HepG2 (cell line): ENCODE measurements around the gene TUBA4B. TPM values are rescaled to one million over a fixed set of nuclear protein-coding genes. Genes with fewer than 3 reads are reported as not detected.

Experiments used
- ARID5B ChIP-seq: IDR thresholded peaks from 2 replicates; pipeline ENCODE4 v1.4.0; 2020; ENCODE audit warnings: mild to moderate bottlenecking, missing genetic modification reagents
- CBX5 ChIP-seq: sonication (generic); formaldehyde crosslinking; IDR thresholded peaks from 2 replicates; pipeline ENCODE4 v1.4.0; 2020; ENCODE audit warnings: missing genetic modification reagents, borderline replicate concordance
- HINFP ChIP-seq: sonication (generic); formaldehyde crosslinking; IDR thresholded peaks from 2 replicates; pipeline ENCODE4 v1.4.0; 2020; ENCODE audit warnings: low read depth, mild to moderate bottlenecking, missing genetic modification reagents
- HNF4A ChIP-seq: sonication (generic); formaldehyde crosslinking; IDR thresholded peaks from 2 replicates; pipeline ENCODE4 v1.4.0; 2020; ENCODE audit warnings: missing genetic modification reagents
- NFKB2 ChIP-seq: sonication (generic); formaldehyde crosslinking; IDR thresholded peaks from 2 replicates; pipeline ENCODE4 v1.4.0; 2020; ENCODE audit warnings: missing genetic modification reagents, borderline replicate concordance
- PBX3 ChIP-seq: sonication (generic); formaldehyde crosslinking; IDR thresholded peaks from 2 replicates; pipeline ENCODE4 v1.8.1; 2023; ENCODE audit warnings: missing genetic modification reagents, inconsistent platforms, borderline replicate concordance
- SIX1 ChIP-seq: sonication (generic); formaldehyde crosslinking; IDR thresholded peaks from 2 replicates; pipeline ENCODE4 v1.4.0; 2020; ENCODE audit warnings: missing genetic modification reagents, borderline replicate concordance
- TCF7 ChIP-seq: sonication (generic); IDR thresholded peaks from 2 replicates; pipeline ENCODE4 v1.6.1; 2016; ENCODE audit warnings: antibody characterized with exemption, low read depth
- TGIF2 ChIP-seq: IDR thresholded peaks from 2 replicates; pipeline ENCODE4 v1.6.1; 2016; ENCODE audit warnings: control low read depth, missing compliant biosample characterization
- ZFX ChIP-seq: sonication (generic); formaldehyde crosslinking; IDR thresholded peaks from 2 replicates; pipeline ENCODE4 v1.4.0; 2020; ENCODE audit warnings: mild to moderate bottlenecking, low read depth, missing genetic modification reagents, moderate library complexity
- ZNF383 ChIP-seq: sonication (generic); formaldehyde crosslinking; IDR thresholded peaks from 2 replicates; pipeline ENCODE4 v1.4.0; 2020; ENCODE audit warnings: missing genetic modification reagents, mild to moderate bottlenecking, borderline replicate concordance
- ZNF441 ChIP-seq: sonication (generic); formaldehyde crosslinking; IDR thresholded peaks from 2 replicates; pipeline ENCODE4 v1.7.0; 2021; ENCODE audit warnings: missing genetic modification reagents, borderline replicate concordance
- ZNF547 ChIP-seq: sonication (generic); formaldehyde crosslinking; IDR thresholded peaks from 2 replicates; pipeline ENCODE4 v1.5.1; 2020; ENCODE audit warnings: mild to moderate bottlenecking, missing genetic modification reagents
- ZNF550 ChIP-seq: sonication (generic); formaldehyde crosslinking; IDR thresholded peaks from 2 replicates; pipeline ENCODE4 v1.4.0; 2020; ENCODE audit warnings: mild to moderate bottlenecking, missing genetic modification reagents, borderline replicate concordance
- ZNF552 ChIP-seq: sonication (generic); formaldehyde crosslinking; IDR thresholded peaks from 2 replicates; pipeline ENCODE4 v1.9.0; 2022; ENCODE audit warnings: missing genetic modification reagents, mild to moderate bottlenecking, borderline replicate concordance
- ZNF644 ChIP-seq: IDR thresholded peaks from 2 replicates; pipeline ENCODE4 v1.6.1; 2016; ENCODE audit warnings: low read depth
- ZNF768 ChIP-seq: sonication (generic); formaldehyde crosslinking; IDR thresholded peaks from 2 replicates; pipeline ENCODE4 v1.4.0; 2020; ENCODE audit warnings: missing genetic modification reagents
- ZNF775 ChIP-seq: sonication (generic); formaldehyde crosslinking; IDR thresholded peaks from 2 replicates; pipeline ENCODE4 v1.4.0; 2020; ENCODE audit warnings: missing genetic modification reagents, mild to moderate bottlenecking, moderate library complexity, borderline replicate concordance
- polyA plus RNA-seq, 8 experiments: library from polyadenylated mRNA; depleted of rRNA in 3 of 8; stranded (reverse) in 7 of 8; unstranded in 1 of 8; fragments of >200 nt; fragmentation: Illumina TruSeq in 4 of 8; extraction: Trizol in 4 of 8; gene quantifications; 2 replicates each; pipeline versions ENCODE4 v1.2.1 to v1.2.3, GENCODE V29; 2011 to 2016; ENCODE audit warnings: low read depth in 4 of 8, missing spikeins in 1 of 8, mixed read lengths in 1 of 8; ENCODE audit not compliant: insufficient read depth in 1 of 8
- total RNA-seq, 5 experiments: library from RNA; depleted of rRNA; stranded (reverse); fragments of >200 nt; fragmentation: Illumina TruSeq; extraction: Trizol; gene quantifications; 2 replicates each; pipeline ENCODE4 v1.2.3, GENCODE V29; 2016; ENCODE audit warnings: low read depth in 1 of 5
- TF ChIP-seq, protein P1 (sequence below): IDR thresholded peaks from 2 replicates; pipeline ENCODE4 v1.6.1; 2018; ENCODE audit warnings: missing genetic modification reagents, mild to moderate bottlenecking, missing compliant biosample characterization

TUBA4B gene
- total and polyA plus RNA-seq, 2 of the 13 experiments (the other 11 are each of a cell fraction or from before 2014, with no cell fraction given), result 0.18 to 0.22 TPM

GRCh38 chr2:219277703-219278654 is 24.9 kb downstream of the TUBA4B start (continued):
- TF ChIP-seq, protein P1, sequence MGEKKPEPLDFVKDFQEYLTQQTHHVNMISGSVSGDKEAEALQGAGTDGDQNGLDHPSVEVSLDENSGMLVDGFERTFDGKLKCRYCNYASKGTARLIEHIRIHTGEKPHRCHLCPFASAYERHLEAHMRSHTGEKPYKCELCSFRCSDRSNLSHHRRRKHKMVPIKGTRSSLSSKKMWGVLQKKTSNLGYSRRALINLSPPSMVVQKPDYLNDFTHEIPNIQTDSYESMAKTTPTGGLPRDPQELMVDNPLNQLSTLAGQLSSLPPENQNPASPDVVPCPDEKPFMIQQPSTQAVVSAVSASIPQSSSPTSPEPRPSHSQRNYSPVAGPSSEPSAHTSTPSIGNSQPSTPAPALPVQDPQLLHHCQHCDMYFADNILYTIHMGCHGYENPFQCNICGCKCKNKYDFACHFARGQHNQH (CRISPR knock-in tag), result peak; percentile 70; the same call in 1 of the 2 replicates
- TF ChIP-seq NFKB2 (CRISPR knock-in tag) (peak; percentile 74; the same call in 1 of the 2 replicates), PBX3 (no peak), TGIF2 (CRISPR knock-in tag) (peak; percentile 34; the same call in 1 of the 2 replicates), HNF4A (CRISPR knock-in tag) (peak; percentile 13; the same call in 1 of the 2 replicates), ZFX (CRISPR knock-in tag) (peak; percentile 45; the same call in 1 of the 2 replicates), ZNF775 (CRISPR knock-in tag) (0 out of 2 replicates have a peak, but pooled peaks have one; percentile 61), ZNF768 (CRISPR knock-in tag) (0 out of 2 replicates have a peak, but pooled peaks have one; percentile 44), ZNF547 (CRISPR knock-in tag) (no peak), ZNF441 (CRISPR knock-in tag) (peak; percentile 74; the same call in 1 of the 2 replicates), ZNF552 (CRISPR knock-in tag) (peak; percentile 44; the same call in 1 of the 2 replicates), SIX1 (CRISPR knock-in tag) (0 out of 2 replicates have a peak, but pooled peaks have one; percentile 25), TCF7 (no peak), HINFP (CRISPR knock-in tag) (peak; percentile 66), ARID5B (CRISPR knock-in tag) (peak; percentile 59), ZNF383 (CRISPR knock-in tag) (0 out of 2 replicates have a peak, but pooled peaks have one; percentile 30), ZNF644 (peak; percentile 48; the same call in 1 of the 2 replicates), CBX5 (CRISPR knock-in tag) (peak; percentile 74; the same call in 1 of the 2 replicates), ZNF550 (CRISPR knock-in tag) (0 out of 2 replicates have a peak, but pooled peaks have one; percentile 57)
